Dedifferentiated amniotic fluid mesenchymal stem cell (primary cell): Measurements from ENCODE around the gene LCE2A.
"Not testable (repeated sequence)": the region's sequence is repeated elsewhere in the genome, so short reads cannot be mapped to it uniquely, and the experiment has no call there.

Source experiments
- DNase-seq: peaks from one replicate; pipeline ENCODE4 v3.0.0-alpha.2; 2016; ENCODE audit errors: extremely low spot score

Gene LCE2A

GRCh38 chr1:152697701-152698600 lies at the start of gene LCE2A:
LCE2A (plus strand) TSS chr1:152698345; CDS start chr1:152698902, 557 bp downstream.
- DNase-seq, result no peak

- DNase-seq, result peak; percentile 16
These were observed 44.0 kb upstream of the LCE2A start for GRCh38 chr1:152654110-152654509.

- DNase-seq, result no peak
These were observed 41.7 kb upstream of the LCE2A start for GRCh38 chr1:152656459-152656858.

GRCh38 chr1:152657677-152658076 lies 40.5 kb upstream of the LCE2A start:
- DNase-seq, result no peak

GRCh38 chr1:152658649-152659048 lies 39.5 kb upstream of the LCE2A start:
- no peak for DNase-seq

GRCh38 chr1:152663098-152663497 lies 35.0 kb upstream of the LCE2A start, which contains the start of gene LCE2D:
LCE2D (plus strand) TSS chr1:152663380; CDS start chr1:152664106, 726 bp downstream.
- no peak for DNase-seq

GRCh38 chr1:152666171-152666570 lies 32.0 kb upstream of the LCE2A start:
- not testable (repeated sequence) for DNase-seq

GRCh38 chr1:152667648-152668047 lies 30.5 kb upstream of the LCE2A start:
- no peak for DNase-seq

- no peak for DNase-seq
These were observed 25.1 kb upstream of the LCE2A start for GRCh38 chr1:152673016-152673415.

- not testable (repeated sequence) for DNase-seq
These were observed 23.2 kb upstream of the LCE2A start, which contains the start of gene LCE2C for GRCh38 chr1:152674983-152675382. LCE2C (plus strand) TSS chr1:152675279; CDS start chr1:152676016, 737 bp downstream.

- no peak for DNase-seq
These were observed 18.7 kb upstream of the LCE2A start for GRCh38 chr1:152679459-152679858.

GRCh38 chr1:152681616-152682015 lies 16.5 kb upstream of the LCE2A start:
- DNase-seq, result no peak

GRCh38 chr1:152683846-152684245 lies 14.3 kb upstream of the LCE2A start:
- no peak for DNase-seq

GRCh38 chr1:152685823-152686222 lies 12.3 kb upstream of the LCE2A start, which contains the start of gene LCE2B:
LCE2B (plus strand) TSS chr1:152686123; CDS start chr1:152686844, 721 bp downstream.
- not testable (repeated sequence) for DNase-seq

- no peak for DNase-seq
These were observed 1.6 kb downstream of the LCE2A start for GRCh38 chr1:152699746-152700145.

GRCh38 chr1:152707860-152708259 lies 9.7 kb downstream of the LCE2A start, which contains the start of gene LCE4A:
LCE4A (plus strand) TSS chr1:152708160; CDS start chr1:152709076, 916 bp downstream.
- no peak for DNase-seq

GRCh38 chr1:152718238-152718637 lies 20.1 kb downstream of the LCE2A start:
- no peak for DNase-seq

- no peak for DNase-seq
These were observed 27.1 kb downstream of the LCE2A start for GRCh38 chr1:152725261-152725660.

- DNase-seq, result no peak
These were observed 30.8 kb downstream of the LCE2A start for GRCh38 chr1:152728986-152729385.

- no peak for DNase-seq
These were observed 37.5 kb downstream of the LCE2A start for GRCh38 chr1:152735648-152736047.

GRCh38 chr1:152737997-152738396 lies 39.9 kb downstream of the LCE2A start:
- DNase-seq, result no peak

- no peak for DNase-seq
These were observed 41.7 kb downstream of the LCE2A start for GRCh38 chr1:152739841-152740240.

GRCh38 chr1:152741656-152742055 lies 43.5 kb downstream of the LCE2A start:
- no peak for DNase-seq
